Colonic mucosa (tissue), 4 donors: ENCODE data around the gene CERKL. TPM values are rescaled to one million over a fixed set of nuclear protein-coding genes. Genes with fewer than 3 reads are reported as not detected.

Experiments
- DNase-seq: peaks from one replicate; pipeline ENCODE4 v3.0.0-alpha.2; 2020
- H3K27ac ChIP-seq: fragments of 200-600 bp; one replicate; pipeline ENCODE4 v1.8.0; 2021
- H3K27me3 ChIP-seq: fragments of 200-600 bp; one replicate; pipeline ENCODE4 v1.8.0; 2021
- H3K36me3 ChIP-seq: fragments of 200-600 bp; one replicate; pipeline ENCODE4 v1.8.0; 2021
- H3K4me1 ChIP-seq: fragments of 200-600 bp; one replicate; pipeline ENCODE4 v1.8.0; 2021; ENCODE audit warnings: mild to moderate bottlenecking
- H3K4me3 ChIP-seq: fragments of 200-600 bp; one replicate; pipeline ENCODE4 v1.8.0; 2021
- H3K9ac ChIP-seq, 2 donors: one replicate each; pipeline ENCODE4 v1.7.0; 2013; ENCODE audit warnings: control low read depth in 2 of 2, low read depth in 2 of 2, low read length in 2 of 2
- H3K9me3 ChIP-seq: fragments of 200-600 bp; one replicate; pipeline ENCODE4 v1.8.0; 2021
- CTCF ChIP-seq: fragments of 200-600 bp; IDR thresholded peaks from one replicate; pipeline ENCODE4 v1.8.0; 2022; ENCODE audit warnings: antibody characterized with exemption, mild to moderate bottlenecking
- intact Hi-C: fragments of 100-400 bp; cut with DNase I; formaldehyde crosslinking; loops from one replicate; pipeline ENCODE4 v1.14.1; 2022
- total RNA-seq, 2 donors: library from RNA; stranded (reverse); fragmentation: NEBNext Ultra II Directional in 1 of 2; extraction: Animal tissue kit (Norgen Biotek cat#: 25700) in 1 of 2; gene quantifications; one replicate each; pipeline ENCODE4 v1.2.1, GENCODE V29; 2021
- donor health status: healthy.
- donor health status: DM: no; HTN: no; CAD: no.
- donor health status: DM: no; HTN: no; CAD: no.

Gene CERKL
- total RNA-seq, 2 donors from 2014 or later, result 0.20 to 0.24 TPM

GRCh38 chr2:181589779-181590178, 67.1 kb downstream of the CERKL start:
- H3K4me3 ChIP-seq, result no peak overlapping the region
- no peak overlapping the region for H3K9ac ChIP-seq
- H3K27me3 ChIP-seq, result no peaks in the 10 kb centered on the region
- H3K4me1 ChIP-seq, result no peaks in the 10 kb centered on the region
- DNase-seq, result no peak
- intact Hi-C loops, result no loop called here
- H3K27ac ChIP-seq, result no peak overlapping the region
- no peak for TF ChIP-seq CTCF
- H3K36me3 ChIP-seq, result no peaks in the 10 kb centered on the region
- H3K9me3 ChIP-seq, result no peaks in the 10 kb centered on the region

DNA sequence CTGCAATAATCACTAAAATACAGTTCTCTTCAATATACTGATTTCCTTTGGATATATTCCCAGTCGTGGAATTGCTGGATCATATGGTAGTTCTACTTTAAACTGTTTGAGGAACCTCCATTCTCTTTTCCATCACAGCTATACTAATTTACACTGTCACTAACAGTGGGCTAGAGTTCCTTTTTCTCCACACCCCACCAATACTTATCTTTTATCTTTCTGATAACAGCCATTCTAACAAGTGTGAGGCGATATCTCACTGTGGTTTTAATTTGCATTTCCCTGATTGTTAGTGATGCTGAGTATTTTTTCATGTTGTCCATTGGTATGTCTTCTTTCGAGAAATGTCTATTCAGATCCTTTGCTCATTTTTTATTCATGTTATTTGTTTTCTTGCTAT, 68.4 kb downstream of the CERKL start:
- Histone ChIP-seq H3K36me3 (no peaks in the 10 kb centered on the region), H3K9ac (no peak overlapping the region), H3K4me3 (no peak overlapping the region), H3K4me1 (no peaks in the 10 kb centered on the region), H3K27me3 (no peaks in the 10 kb centered on the region), H3K27ac (no peak overlapping the region), H3K9me3 (no peaks in the 10 kb centered on the region)
- TF ChIP-seq CTCF, result no peak
- DNase-seq, result no peak
- intact Hi-C loops, result no loop called here

GRCh38 chr2:181586569-181587081, 70.3 kb downstream of the CERKL start:
- intact Hi-C loops, result no loop called here
- H3K27ac ChIP-seq, result no peak overlapping the region
- no peaks in the 10 kb centered on the region for H3K36me3 ChIP-seq
- no peaks in the 10 kb centered on the region for H3K27me3 ChIP-seq
- H3K4me1 ChIP-seq, result no peaks in the 10 kb centered on the region
- no peaks in the 10 kb centered on the region for H3K9me3 ChIP-seq
- no peak overlapping the region for H3K4me3 ChIP-seq
- H3K9ac ChIP-seq, result no peak overlapping the region
- DNase-seq, result no peak
- no peak for TF ChIP-seq CTCF

DNA sequence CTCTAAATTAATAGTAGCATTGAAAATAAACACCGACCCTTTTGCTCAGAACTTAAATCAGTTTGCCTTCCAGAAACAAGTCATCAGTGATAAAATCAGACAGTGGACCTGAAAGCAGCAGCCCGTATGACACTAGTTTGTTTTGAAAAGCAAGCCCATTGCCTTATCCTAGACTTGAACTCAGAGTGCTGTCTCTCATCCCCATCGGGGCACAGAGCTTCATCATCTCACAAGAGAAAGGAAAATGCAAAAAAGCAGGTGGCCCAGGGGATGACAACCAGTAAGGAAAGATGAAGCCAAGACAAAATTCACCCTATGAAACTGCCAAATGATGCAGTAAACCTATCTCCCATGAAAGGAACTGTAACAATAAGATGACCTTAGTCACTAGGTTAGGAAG, 71.2 kb downstream of the CERKL start:
- H3K27me3 ChIP-seq, result no peaks in the 10 kb centered on the region
- H3K4me3 ChIP-seq, result no peak overlapping the region
- DNase-seq, result no peak
- H3K9me3 ChIP-seq, result no peaks in the 10 kb centered on the region
- intact Hi-C loops, result no loop called here
- no peak overlapping the region for H3K27ac ChIP-seq
- TF ChIP-seq CTCF, result no peak
- H3K9ac ChIP-seq, result no peak overlapping the region
- H3K4me1 ChIP-seq, result no peaks in the 10 kb centered on the region
- no peaks in the 10 kb centered on the region for H3K36me3 ChIP-seq

DNA sequence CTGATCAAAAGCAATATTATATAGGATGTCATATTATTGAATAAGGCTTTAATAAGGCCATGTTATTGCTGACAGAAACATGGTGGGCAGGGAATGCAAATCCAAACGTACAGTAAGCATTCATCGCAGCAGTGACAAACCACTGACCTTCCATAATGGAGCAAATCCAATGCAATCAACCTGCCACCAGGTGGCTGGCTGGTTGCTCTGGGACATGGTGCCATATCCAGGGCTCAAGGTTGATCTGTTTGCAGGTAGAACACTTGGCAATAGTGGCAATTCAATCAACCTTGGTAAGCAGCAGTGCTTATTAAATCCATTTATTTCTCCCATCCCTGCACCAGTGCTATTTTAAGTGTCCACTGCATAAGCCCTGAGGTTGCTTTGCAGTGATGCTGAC, 75.4 kb downstream of the CERKL start:
- intact Hi-C loops, result no loop called here
- no peaks in the 10 kb centered on the region for H3K36me3 ChIP-seq
- H3K4me3 ChIP-seq, result no peak overlapping the region
- no peak overlapping the region for H3K9ac ChIP-seq
- H3K9me3 ChIP-seq, result no peaks in the 10 kb centered on the region
- H3K4me1 ChIP-seq, result no peaks in the 10 kb centered on the region
- no peak for TF ChIP-seq CTCF
- DNase-seq, result no peak
- no peak overlapping the region for H3K27ac ChIP-seq
- H3K27me3 ChIP-seq, result no peaks in the 10 kb centered on the region

DNA sequence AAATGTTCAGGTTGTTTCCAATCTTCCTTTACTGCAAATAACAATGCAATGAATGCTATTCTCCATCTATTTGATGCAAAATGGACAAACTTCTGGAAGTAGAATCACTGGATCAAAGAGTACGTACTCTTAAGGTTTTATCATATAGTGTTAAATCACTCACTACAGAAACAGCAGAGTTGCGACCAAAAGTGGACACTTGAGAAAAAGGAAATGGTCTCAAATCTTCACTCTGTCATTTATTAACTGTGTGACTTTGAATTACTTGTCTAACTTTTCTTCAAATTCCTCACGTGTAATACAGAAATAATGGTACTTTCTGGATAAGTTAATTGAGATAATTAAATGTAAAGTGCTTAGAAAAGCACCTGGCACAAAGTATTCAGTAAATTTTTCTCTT, 78.1 kb downstream of the CERKL start:
- H3K36me3 ChIP-seq, result no peaks in the 10 kb centered on the region
- H3K4me1 ChIP-seq, result no peaks in the 10 kb centered on the region
- no peaks in the 10 kb centered on the region for H3K9me3 ChIP-seq
- no peak for DNase-seq
- H3K27me3 ChIP-seq, result no peaks in the 10 kb centered on the region
- no peak overlapping the region for H3K27ac ChIP-seq
- H3K9ac ChIP-seq, result no peak overlapping the region
- no peak for TF ChIP-seq CTCF
- intact Hi-C loops, result loop anchor here (5.0 kb wide), 1 partner anchor 138 kb away; no protein-coding TSS in a partner anchor
- no peak overlapping the region for H3K4me3 ChIP-seq
